Gastroesophageal sphincter (tissue), 3 donors: Measurements from ENCODE around the gene SH3TC2.

Experiments used
- CTCF ChIP-seq, 4 experiments: fragments of 200-600 bp in 2 of 4; fragments of 450-650 bp in 2 of 4; sonication (generic) in 1 of 4; IDR thresholded peaks; one replicate each; pipeline ENCODE4 v1.5.1; 2017 to 2019; ENCODE audit warnings: antibody characterized with exemption in 4 of 4, mild to moderate bottlenecking in 2 of 4, moderate library complexity in 2 of 4
- EP300 ChIP-seq: sonication (generic); formaldehyde crosslinking; IDR thresholded peaks from one replicate; pipeline ENCODE4 v1.6.1; 2017; ENCODE audit warnings: antibody characterized with exemption, mild to moderate bottlenecking
- POLR2A ChIP-seq, 2 donors: fragments of 450-650 bp; IDR thresholded peaks; one replicate each; pipeline ENCODE4 v1.6.1; 2017; ENCODE audit warnings: antibody characterized with exemption in 2 of 2, mild to moderate bottlenecking in 2 of 2, moderate library complexity in 1 of 2
- POLR2AphosphoS5 ChIP-seq: sonication (generic); formaldehyde crosslinking; IDR thresholded peaks from one replicate; pipeline ENCODE4 v1.6.1; 2017; ENCODE audit warnings: antibody characterized with exemption

- TF ChIP-seq POLR2AphosphoS5 = no peak
- no peak for TF ChIP-seq CTCF (IDR thresholded peaks at IDR 0.05)
- TF ChIP-seq POLR2A (IDR thresholded peaks at IDR 0.05) = no peak
- TF ChIP-seq EP300 = no peak
Measured at GRCh38 chr5:148992265-148992664, 70.6 kb downstream of the SH3TC2 start.
